ACHN (cell line): ENCODE data around the gene XXYLT1.
"Not testable (repeated sequence)": the region's sequence is repeated elsewhere in the genome, so short reads cannot be mapped to it uniquely, and the experiment has no call there.

Source experiments
- DNase-seq: peaks from one replicate; pipeline ENCODE4 v3.0.0-alpha.2; 2015
- in situ Hi-C: cut with HindIII; loops from 2 replicates; pipeline ENCODE4 v1.10.0; 2017; ENCODE audit warnings: low sequenced_read_pairs, low pct_ligation_motif_present, low pct_unique_long_range_greater_than_20kb

The XXYLT1 gene

GRCh38 chr3:195040773-195041520 is 230.0 kb downstream of the XXYLT1 start:
- in situ Hi-C loops, result no loop called here
- no peak for DNase-seq

DNA sequence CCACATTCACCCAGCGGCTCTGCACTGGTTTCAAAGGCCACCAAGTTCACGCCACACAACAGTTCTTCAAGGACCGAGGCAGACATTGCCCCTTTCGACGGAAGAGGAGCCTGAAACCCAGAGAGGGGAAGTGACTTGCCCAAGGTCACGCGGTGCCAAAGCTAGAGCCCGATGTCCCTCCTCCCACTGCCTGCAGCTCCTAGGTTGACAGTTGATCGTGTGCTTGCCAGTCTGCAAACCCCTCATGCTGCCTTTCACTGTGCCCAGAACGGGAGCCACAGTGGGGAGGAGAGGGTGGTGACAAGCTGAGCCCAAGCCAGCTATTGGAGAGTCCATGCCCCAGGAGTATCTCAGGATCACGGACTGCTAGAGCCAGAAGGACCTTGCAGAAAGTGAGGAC is 230.9 kb downstream of the XXYLT1 start:
- DNase-seq, result no peak
- in situ Hi-C loops, result no loop called here

DNA sequence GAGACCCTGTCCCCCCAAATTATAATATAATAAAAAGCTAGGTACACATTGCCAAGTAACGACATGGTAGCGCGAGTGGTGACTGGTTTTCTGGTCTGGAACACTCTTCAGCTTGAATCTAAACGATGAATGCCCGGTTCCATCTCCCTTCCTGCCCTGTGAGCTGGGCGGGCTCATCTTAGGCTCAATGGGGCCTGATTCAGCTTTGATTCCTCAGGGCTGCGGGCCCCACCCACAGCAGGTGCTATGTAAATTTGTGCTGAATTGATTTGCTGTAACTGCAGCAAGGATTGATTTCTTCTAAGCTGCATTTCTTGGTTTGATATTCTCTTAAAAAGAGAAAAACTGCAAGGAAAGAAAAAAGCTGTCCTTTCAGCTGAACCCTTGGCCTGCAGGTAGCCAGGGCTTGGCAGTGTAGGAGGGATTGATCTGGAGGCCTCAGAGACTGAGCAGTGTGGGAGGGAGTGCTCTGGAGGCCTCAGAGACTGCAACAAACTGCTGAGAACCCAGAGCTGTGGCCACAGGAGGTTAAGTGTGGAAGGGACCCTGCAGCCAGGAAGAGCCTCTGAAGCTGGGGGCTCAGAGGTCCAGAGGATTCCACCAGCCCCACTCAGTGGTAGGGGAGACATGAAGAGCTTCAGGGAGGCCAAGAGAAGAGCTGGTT is 231.6 kb downstream of the XXYLT1 start:
- DNase-seq, result no peak
- in situ Hi-C loops, result no loop called here

DNA sequence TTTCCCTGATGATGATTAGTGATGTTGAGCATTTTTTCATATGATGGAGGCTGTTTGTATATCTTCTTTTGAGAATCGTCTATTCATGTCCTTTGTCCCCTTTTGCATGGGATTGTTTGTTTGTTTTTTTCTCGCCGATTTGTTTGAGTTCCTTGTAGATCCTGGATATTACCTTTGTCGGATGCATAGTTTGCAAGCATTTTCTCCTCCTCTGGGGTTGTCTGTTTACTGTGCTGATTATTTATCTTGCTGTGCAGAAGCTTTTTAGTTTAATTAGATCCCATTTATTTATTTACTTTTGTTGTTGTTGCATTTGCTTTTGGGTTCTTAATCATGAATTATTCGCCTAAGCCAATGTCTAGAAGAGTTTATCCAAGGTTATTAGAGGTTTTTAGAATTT is 232.8 kb downstream of the XXYLT1 start:
- DNase-seq, result no peak
- in situ Hi-C loops, result no loop called here

GRCh38 chr3:195037586-195037985 is 233.4 kb downstream of the XXYLT1 start:
- in situ Hi-C loops, DNase-seq: not testable (repeated sequence)

DNA sequence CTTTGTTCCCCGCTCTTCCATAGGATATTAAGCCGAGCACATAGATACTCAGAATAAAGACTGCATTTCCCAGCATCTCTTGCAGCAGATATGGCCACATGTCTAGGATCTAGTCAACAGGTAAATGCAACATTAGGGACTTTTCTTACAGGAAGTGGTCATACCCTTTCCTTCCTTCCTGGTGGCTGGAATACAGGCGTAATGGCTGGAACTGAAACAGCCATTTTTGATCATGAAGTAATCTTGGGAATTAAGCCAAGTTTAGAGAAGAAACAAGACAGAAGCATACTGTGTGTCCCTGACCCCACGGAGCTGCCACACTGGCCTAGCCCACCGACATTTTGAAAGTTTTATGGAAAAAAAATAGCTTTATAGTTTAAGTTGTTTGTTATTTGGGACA is 234.0 kb downstream of the XXYLT1 start:
- in situ Hi-C loops, result no loop called here
- DNase-seq, result no peak

- in situ Hi-C loops, result no loop called here
- DNase-seq, result no peak
Measured at GRCh38 chr3:195036574-195036973, 234.4 kb downstream of the XXYLT1 start.

DNA sequence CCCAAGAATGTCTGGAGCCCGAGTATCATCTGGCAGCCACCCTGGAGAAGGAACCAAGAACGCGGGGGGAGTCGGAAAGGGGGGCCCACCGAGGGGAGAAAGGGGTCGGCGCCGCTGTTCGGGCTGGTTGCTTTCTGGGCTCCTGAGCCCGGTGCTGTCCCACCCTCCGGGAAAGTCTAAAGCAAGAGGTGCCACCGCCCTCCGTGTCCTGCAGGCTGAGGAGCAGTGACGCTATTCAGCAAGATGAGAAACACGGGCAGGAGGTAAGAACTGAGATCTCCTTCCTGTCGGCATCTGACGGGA is 234.8 kb downstream of the XXYLT1 start:
- in situ Hi-C loops, result no loop called here
- no peak for DNase-seq

GRCh38 chr3:195035345-195036202 is 235.4 kb downstream of the XXYLT1 start:
- in situ Hi-C loops, result no loop called here
- peak; percentile 16 for DNase-seq

DNA sequence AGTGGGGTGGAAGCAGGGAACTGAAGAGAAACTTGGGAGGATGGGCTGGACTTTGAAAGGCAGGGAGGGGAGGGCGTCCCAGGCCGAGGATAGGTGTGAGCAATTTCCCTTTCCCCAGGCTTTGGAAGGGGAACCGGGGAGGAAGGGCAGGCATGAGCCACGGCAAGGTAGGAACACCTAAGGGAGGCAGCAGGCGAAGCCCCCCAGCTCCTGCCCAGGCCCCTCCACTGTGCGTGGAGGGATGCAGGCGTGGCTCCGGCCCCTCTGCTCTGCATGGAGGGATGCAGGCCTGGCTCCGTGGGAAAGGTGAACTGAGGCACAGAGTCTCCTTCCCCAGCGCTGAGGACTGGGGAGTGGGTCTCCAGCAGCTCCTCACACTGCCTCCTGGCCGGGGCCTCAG is 236.4 kb downstream of the XXYLT1 start:
- DNase-seq, result no peak
- in situ Hi-C loops, result no loop called here

DNA sequence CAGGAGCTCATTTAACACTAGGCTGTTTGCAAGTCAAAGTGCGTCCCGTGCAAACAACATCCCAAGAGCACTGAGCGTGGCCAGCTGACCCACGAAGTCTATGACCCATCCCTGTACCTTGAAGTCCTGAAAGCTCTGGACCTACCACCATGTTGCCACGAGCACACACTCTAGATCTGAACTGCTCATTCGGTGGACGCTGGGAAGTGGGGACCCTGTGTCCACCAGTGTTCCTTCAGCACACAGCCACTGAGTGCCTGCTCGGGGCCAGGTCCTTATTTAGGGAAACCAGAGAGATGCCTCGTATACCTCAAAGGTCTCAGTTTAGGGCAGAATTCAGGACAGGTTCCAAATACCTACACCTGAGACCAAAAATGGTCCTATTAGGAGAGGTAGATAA is 236.9 kb downstream of the XXYLT1 start:
- in situ Hi-C loops, result no loop called here
- no peak for DNase-seq

GRCh38 chr3:195033531-195034091 is 237.3 kb downstream of the XXYLT1 start:
- peak; percentile 7 for DNase-seq
- in situ Hi-C loops, result no loop called here

DNA sequence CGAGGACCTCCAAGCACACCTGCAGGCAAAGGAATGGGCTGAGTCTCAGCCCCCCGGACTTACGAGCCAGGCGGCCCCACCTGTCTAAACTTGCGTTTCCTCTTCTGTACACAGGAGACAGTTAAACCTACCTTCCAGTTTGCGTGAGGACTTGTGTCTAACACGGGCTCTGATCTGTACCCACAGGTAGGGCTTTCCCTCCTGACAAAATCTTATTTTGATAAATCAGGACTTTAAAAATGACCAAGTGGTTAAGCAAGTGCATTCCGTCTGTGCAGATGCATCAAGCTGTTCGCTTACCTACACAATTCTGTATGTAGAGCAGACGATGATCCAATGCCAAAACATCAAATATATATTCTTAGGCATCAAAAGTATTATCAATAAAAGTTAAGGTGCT is 238.0 kb downstream of the XXYLT1 start:
- no peak for DNase-seq
- in situ Hi-C loops, result no loop called here

DNA sequence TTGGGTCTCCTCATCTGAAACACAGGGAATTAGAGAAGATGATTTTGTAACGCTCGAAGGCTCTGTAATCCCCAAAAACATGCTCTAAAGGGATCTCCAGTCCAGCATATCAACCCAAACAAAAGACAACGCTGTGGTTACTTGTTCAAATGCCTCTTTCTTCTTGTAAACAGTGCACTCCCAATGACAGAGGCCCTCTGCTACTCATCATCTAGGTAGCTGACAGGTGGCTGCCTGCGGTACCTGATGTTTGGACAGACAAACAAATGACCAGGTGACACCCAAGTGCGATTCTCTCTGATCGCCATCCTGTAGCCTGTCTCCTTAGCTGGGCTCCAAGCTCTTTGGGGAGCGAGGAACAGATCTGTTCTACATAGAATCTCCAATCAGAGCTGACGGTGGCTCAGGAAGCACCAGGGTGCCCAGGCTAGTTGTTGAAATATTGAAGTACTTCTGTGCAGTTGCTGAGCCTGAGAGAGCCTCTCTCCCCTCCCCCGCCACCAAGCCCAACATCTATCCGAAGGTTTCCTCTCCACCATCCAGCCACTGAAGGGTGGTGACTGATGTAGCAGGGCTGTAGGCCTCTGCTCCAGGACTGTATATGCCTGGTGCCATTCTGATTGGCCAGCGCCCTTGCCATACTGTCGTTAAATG is 238.7 kb downstream of the XXYLT1 start:
- in situ Hi-C loops, result no loop called here
- DNase-seq, result no peak

DNA sequence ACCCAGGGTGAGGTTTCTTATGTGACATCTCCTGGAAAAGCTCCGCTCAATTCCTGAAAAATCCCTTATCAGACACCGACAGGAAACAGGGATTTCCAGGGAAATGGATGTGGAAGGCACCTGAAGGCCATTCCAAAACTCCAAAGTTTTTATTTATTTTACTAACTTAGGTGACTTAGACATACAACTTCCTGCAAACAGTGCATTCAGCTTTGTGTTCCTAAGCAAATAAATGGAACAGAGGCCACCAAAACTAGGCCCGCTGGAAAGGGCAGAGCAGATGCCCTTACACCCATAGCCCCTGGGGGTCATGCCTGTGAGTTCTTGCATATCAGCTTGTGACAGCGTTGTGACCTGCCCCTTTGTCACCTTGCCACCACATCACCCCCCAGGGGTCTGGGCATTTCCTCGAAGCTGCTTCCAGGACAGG is 239.4 kb downstream of the XXYLT1 start:
- DNase-seq, result no peak
- in situ Hi-C loops, result no loop called here

- no peak for DNase-seq
- in situ Hi-C loops, result no loop called here
Measured at GRCh38 chr3:195030791-195031321, 240.1 kb downstream of the XXYLT1 start.

DNA sequence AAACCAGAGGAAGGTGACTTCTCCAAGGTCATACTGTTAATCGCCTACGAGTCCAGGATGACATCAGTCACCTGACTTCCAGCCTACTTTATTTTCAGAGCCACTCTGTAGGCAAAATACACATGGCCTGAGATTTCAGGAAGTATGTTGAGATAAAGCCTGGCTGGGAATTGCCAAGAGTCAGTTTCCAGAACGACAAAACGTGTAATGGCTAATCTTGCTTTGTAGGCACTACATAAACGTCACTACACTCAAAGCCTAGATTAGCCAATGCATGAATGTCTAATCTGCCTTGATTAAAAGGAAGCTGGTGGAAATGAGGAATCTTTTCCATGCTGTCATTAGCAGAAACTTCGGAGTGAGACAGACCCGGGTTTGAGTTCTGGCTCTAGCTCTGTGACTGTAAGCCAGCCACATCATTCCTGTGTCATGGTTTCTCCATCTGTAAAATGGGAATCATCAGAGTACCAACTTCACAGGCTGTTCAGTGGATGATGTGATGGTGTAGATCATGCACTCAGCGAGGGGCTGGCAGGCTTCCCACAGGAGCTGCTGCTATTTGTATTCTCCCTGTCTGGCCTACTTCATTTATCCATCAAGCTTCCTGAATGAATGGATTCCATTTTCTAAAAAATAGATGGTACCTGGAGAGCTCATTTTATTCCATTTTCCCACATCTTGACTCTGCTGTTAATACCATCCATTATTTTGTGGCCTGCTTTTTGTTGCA is 241.9 kb downstream of the XXYLT1 start:
- in situ Hi-C loops, result no loop called here
- no peak for DNase-seq

DNA sequence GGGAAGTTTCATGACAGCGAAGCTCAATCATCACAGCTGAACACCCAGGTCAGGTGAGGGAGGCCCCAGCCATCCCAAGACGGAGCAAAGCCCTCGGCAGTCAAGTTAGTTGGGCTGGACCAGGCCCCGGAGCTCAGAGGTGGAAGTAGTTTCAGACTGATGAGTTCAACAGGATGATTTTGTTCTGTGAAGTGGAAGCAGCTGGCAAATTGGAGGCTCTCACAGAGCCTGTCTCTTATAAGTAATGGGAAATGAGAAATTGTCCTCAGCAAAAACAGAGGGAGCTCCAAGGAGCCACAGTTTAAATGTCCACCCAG is 245.1 kb downstream of the XXYLT1 start:
- no peak for DNase-seq
- in situ Hi-C loops, result no loop called here
